Measurements from ENCODE around the gene MTCL3.
A peak's percentile ranks its signal among the peaks of the same experiment; 100 is the strongest.
"Not testable (repeated sequence)": the region's sequence is repeated elsewhere in the genome, so short reads cannot be mapped to it uniquely, and the experiment has no call there.

Gene MTCL3

DNA sequence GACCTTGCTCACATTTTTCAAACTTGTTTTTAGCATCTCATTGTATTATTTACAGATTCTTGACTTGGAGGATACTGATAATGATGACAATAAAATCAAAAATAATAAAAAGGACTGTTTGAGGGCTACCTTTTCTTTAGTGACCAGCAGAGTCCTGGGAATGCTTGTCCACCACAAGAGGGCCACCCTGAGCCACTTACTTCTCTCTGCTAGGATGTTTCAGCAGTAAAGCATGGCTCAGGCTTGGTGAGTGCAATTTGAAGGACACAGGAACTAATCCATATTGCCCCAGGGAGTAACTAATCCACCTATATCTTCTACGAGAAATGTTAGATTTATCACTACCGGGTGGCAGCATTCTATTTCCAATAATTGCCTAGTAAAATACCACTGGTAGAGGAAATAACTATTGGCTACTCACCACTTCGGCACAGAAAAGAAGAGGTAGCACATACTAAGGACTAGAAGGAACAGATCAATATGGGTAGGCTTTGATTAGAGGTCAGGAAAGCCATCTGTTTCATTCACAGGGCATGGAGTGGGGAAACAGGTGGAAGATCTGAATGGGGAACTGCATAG lies 54.2 kb downstream of the MTCL3 start:
- peak; percentile 30 for DNase-seq

DNA sequence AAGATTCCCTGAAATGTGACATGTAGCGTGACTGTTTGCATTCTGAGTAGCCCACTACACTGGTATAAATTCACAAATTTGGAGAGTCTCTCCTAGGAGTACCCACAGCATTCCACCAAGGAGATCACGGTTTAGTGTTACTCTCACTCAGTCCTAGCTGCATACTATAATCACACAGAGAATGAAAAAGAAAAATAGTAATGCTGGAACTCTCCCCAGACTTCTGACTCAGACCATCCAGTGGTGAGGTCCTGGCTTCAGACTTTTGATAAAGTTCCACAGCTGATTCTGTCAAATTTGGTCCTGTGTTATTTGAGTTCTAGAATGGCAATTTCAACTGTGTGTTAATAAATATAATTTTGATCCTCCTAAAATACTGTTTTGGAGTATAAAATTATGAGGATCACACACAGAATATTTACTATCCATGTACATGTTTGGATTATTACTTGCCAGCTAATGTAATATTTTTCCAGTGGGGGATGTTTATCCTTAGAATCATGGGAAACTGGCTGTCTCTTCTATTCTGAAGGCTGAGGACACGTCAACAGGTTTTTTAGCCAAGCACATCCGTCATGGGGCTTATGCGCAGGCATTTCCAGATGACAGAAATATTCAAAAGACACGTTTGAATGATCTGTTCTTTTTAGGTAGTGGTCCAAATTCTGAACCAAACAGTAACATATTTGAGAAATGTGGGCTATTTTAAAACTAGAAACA lies 54.8 kb downstream of the MTCL3 start:
- DNase-seq, result no peak

DNA sequence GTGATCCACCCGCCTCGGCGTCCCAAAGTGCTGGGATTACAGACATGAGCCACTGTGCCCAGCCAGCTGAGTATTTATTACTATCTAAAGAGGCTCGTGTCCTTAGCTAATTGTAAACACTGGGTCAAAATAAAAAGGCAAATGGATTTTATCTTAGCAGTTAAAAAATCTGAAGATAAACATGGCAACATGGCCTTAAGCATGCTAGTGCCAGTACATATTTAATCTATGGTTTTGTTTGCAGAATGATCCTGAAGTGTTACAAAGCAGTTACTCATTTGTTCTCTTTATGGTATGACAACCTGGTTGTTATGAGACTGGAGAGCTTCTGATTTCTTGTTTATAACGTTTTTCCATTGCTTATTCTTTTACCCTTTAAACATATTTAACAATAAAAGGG lies 56.1 kb downstream of the MTCL3 start:
- DNase-seq, result no peak

DNA sequence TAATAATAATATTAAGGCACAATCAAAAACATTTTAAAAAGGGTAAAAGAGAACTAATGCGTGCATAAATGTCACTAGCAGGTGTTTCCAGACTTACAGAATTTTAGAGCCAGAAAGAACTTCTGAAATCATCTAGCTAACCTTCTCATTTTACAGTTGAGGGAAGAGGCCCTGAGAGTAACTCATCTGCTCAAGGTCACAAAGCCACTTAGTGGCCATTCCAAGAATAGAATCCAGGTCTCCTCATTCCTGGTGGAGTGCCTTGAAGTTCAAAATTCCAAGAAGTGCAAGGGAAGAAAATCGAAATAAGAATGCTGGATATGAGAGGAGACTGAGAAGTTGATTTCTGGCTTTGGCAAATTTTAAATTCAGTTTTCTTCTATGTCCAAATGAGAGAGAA lies 56.8 kb downstream of the MTCL3 start:
- DNase-seq, result no peak

DNA sequence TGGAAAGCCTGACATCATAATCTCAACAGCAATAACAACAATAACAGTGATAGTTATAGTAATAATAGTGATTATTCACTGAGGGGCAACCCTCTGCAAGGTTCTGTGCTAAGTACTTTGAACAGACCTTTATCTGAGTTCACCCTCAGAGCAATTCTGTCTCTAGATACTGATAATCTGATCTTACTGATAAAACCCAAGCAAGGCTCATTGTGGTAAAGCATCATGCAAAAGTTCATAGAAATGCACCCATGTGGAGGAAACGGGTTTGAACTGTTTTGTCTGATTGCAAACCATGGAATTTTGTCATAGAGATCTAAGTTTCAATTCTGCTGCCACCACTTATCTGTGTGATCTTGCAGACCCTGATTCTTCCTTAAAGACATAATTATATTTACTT lies 58.7 kb downstream of the MTCL3 start:
- DNase-seq, result no peak

DNA sequence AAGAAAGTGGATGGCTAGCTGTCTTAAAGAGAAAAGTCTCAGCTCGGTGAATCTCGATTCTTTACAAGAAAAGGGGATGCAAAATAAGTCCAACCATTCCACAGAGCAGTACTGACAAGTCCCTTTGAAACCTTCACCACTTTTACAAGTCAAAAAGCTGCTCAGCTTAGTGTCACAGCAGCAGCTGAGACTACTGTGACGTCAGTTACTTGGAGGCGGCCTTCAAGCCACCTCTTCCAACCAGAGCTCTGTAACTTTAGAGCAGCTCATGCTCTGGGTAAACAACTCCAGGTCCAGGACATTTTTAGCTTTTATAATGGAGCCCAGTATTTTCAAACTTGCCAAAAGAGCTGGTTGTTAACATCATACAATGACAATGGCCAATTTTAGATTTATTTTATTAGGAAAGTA lies 59.9 kb downstream of the MTCL3 start, which contains the start of gene KIAA0408:
Gene KIAA0408 (minus strand): TSS at position 159 of the 411 bp plus-strand sequence. CDS start 5,408 bp downstream, outside the sequence.
- DNase-seq, result no peak

DNA sequence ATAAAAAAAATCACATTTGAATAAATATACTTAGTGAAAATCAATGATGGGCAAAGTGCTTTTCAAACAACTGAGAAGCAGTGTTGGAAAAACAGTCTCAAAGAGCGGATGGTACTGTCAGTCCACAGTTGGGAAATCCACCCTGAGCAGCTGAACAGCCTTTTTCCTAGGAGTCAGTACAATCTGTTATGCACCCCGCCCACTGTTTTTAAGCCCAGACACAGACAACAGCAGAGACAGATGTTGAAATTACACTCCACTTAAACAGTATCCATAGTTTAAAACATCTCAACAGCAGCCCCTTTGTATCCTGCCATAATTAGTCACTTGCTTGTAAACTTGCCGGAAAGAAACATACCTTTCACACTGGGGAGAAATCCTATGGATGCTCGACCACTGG lies 60.3 kb downstream of the MTCL3 start:
- DNase-seq, result no peak

DNA sequence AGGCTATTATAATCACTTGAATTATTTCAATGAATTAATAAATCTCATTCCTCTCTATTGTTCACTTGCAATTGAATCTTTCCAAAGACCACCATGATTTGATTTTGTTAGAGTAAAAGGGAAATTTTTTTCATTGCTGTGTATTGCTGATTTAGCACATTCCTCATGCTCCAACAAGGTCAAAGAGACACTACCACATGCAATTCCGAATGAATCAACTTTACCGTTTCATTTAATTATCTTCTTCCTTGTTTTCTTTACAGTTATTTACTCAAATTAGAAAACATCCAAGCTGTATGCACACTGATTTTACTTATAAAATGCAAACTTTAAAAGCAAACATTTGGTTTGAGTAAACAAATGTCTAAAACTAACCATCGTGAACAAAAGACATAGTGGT lies 60.9 kb downstream of the MTCL3 start:
- DNase-seq, result no peak

DNA sequence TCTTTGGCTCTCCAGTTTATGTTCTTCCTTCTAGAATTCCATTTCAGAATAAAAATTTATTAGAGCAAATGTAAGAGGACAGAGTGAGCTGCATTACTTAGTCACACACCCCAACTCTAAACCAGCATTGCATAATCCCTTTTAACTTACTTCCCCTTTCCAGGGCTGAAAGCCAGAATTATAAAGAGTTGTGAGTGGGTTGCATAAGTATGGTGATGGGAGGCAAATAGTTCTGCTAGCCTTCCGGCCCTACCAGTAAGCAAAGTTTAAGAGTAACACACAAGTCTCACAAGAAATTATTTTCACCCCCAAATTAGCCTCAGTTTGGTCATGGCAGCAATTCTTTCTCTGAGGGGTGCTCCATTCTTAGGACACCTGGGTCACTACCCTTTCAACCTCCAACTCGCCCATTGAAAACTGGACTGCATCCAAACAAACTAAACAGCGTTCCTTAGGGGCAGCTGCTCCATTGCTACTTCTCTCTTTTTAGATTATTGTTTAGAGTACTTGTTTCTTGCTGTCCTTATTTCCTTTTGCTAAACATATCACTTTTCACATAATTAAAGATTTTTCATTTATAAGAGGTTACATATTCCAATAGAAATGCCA lies 61.6 kb downstream of the MTCL3 start:
- DNase-seq, result no peak

DNA sequence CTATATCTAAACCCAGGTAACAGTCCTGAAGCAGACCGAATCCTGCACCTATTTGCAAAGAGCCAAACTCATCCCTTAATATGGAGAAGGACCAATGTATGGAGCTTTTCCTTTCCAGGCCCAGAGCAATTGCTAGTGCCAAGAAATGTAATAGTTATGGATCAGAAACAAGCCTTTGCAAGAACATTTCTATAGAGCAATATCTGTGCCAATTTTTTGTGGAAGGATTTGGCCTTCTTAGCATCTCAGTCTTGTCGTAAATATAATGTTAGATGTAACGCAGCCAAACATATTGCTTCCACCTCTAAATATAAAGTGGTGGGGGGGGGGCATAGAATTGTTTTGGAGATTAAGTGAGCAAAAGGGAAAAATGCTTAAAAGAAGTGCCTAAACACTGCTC lies 62.7 kb downstream of the MTCL3 start:
- DNase-seq, result no peak

DNA sequence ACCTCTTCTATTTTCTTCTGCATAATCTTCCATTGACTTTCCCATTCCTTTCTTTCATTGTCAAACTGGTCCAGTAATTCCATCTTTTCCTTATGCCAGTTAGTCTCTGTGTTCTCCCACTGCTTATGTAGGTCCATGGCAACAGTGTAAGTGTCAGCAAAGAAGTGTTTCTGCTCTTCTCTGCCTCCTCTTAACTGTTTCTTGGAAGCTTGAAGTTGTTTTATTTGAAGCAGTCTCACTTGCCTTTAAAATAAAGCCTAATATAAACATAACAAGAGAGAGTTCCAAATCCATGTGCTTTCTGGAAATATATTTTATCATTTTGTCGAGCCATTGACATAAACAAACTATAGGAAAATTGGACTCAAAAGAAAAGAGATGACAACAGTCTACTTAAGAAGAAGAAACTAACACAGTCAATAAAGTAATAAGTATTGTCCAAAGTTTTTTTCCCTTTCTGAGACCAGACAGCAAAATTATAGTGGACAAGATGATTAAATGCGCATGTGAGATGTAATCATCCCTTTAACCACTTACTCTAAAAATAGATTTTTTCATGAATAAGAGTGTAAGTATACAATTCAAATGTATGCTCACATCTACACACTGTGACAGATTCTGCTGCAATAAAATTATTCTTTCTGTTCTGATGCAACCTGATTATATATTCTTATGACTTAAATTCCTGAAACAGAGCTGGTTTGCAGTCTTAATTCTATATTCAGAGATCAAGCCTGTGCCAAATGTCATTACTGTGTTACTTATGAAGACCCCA lies 65.1 kb downstream of the MTCL3 start:
- DNase-seq, result no peak

DNA sequence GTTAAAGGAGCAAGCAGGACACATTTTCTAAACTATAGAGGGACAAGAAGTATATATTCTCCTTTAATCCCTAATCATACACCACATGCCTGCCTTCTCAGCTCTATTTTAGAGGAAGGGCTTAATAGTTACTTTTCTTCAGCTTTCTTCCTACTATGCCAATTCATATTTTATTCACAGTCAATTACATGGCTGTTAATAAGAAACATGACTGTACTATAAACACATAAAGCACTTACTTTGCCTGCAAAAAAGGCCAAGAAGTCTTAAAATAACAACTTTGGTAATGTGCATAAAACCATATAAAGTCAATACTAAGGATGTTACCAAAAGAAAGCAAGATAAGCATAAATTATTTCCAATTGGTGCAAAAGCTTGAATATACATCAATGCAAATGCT lies 66.3 kb downstream of the MTCL3 start:
- DNase-seq, result no peak

DNA sequence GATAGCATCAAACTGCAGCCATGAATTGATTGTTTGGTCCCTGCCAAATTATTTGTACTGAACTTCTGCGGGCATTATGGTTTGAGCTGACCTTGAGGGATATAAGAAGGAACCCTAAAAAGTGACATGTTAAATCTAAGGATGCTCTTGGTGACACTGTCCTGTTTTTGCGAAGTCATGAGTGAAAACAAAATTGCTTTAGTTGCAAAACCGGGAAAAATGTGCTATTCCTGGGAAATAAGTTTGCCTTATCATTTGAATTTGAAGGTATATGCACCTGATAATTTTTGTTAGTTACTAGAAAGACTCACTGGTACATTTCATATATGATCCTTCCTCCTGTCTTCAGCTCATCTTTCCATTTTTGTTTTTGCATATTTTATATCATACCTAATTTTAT lies 67.7 kb downstream of the MTCL3 start:
- no peak for DNase-seq

DNA sequence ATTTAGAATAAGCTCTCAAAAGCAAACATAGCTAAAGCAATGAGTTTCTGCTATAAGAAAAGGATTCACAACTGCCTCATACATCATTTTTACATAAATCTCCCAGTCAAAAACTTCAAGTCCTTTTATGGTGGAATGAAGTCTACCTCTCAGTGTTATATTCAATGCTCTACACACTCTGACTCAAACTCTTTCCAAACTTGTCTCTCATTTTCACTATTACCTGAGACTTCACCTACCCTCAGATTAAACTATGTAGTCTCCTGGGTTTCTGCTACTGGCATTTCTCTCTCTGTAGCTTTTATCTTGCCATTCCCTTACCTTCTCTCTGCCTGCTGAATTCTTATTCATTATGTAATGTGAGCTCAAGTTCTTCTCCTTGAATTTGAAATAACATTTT lies 71.4 kb downstream of the MTCL3 start:
- DNase-seq, result no peak

DNA sequence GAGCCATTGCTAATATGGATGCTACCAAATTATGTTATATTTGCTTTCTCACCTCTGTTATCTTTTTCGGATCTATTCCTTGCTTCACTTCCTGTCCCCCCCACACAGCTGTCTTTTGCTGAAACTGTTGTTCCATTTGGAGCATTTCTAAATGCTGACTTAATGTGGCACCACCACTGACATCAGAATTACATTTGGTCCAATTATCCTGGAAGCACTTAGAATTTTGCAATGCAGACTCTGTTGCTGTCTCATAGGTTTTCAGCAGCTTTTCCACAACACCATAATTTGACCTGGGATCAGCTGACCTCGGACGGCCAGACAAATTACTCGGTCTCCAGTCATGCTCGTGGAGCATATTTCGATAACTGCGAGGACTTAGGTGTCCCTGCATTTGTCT lies 72.8 kb downstream of the MTCL3 start:
- DNase-seq, result no peak

DNA sequence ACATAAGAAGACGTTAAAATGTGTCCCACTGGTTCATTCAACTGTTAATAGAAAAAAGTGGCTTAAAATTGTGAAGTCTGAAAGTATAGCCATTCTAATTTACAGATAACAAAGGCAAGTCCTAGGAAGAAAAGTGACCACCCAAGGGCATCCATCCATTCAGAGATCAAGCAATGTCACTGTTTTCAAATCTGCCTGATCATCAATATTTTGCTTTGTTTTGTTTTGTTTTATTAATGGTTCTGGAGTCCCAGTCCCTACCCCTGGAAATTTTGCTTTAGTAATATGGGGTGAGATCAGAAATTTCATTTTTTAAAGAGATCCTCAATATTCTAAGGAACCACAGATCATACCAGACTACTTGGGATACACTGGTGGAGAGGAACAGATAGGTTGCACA lies 77.3 kb downstream of the MTCL3 start:
- DNase-seq, result no peak

DNA sequence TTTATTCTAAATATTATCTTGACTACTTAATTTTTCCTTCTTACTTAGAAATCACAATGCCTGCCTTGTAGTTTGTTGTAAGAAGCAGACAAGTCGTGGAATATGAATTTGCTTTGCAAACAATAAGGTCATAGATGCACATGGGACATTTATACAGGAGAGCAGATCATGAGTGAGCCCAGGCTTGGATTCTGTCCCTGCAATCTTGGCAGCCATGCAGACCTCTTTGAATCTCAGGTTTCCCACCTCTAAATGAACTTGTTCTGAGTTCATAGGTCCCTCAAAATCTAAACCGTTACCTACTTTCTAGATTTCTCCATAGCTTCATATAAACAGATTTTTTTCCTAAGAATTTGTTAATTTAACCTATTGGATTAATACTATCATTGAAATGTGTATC lies 79.4 kb downstream of the MTCL3 start:
- DNase-seq, result no peak

DNA sequence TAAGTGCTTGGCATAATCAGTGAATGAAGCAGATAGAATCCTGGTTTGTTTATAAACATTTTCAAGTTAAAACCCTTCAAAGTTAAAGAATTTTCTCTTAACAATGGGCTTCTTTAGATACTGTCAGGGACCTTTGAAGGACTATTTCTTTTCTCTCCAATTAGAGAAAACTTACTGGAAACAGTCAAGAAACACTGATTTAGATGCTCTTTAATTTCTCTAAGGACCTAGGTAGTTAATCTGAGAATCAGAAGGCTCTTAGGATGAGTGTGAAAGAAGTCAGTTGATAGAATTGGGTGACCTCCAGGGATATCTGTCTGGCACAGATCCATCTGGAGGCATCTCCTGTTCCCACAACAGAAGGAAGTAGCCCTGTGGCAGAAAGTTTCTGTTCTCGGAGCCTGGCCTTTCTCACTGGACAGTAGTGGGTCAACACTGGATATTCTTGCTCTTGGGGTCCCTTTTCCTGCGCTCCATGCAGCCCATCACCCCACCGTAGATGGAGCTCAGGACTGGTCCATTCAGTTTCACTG lies 82.5 kb downstream of the MTCL3 start:
- no peak for DNase-seq

DNA sequence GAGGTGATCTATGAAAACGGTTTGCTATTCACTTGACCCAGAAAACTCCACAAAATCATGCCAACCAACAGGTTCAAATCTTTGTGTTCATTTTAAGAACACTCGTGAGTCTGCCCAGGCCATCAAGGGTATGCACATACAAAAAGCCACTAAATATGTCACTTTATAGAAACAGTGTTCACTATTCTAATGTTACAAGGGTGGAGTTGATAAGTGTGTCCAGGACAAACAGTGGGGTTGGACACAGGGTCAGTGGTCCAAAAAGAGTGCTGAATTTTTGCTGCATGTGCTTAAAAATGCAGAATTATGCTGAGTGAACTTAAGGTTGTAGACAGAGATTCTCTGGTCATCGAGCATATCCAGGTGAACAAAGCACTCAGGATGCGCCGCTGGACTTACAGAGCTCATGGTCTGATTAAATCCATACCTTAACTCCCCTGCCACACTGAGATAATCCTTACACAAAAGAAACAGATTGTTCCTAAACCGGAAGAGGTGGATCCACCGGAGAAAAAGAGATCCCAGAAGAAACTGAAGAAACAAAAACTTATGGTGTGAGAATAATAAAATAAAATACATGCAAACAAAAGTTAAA lies 83.4 kb downstream of the MTCL3 start:
- no peak for DNase-seq

DNA sequence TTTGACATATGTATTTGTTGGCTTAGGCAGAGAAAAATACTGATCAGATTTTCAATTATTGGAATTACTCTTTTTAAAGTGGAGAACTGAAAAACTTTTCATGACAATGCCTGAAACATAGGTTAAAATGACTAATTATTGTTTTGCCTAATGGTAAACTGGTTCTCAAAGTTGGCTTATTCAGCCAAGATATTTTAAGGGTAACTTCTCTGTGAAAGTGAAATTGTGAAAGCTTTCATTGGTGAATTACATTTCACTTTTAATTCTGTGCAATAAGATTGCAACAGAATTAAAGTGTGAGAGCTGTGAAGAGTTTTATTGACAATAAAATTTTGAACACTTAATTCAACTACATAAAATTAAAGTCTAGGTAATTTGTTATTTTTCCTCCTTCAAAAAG lies 84.5 kb downstream of the MTCL3 start:
- DNase-seq, result no peak

DNA sequence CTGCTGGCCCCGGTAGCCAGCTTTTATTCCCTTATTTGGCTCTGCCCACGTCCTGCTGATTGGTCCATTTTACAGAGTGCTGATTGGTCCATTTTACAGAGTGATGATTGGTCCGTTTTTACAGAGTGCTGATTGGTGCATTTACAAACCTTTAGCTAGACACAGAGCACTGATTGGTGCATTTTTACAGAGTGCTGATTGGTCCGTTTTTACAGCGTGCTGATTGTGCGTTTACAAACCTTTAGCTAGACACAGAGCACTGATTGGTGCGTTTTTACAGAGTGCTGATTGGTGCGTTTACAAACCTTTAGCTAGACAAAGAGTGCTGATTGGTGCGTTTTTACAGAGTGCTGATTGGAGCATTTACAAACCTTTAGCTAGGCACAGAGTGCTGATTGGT lies 90.6 kb downstream of the MTCL3 start:
- not testable (repeated sequence) for DNase-seq

DNA sequence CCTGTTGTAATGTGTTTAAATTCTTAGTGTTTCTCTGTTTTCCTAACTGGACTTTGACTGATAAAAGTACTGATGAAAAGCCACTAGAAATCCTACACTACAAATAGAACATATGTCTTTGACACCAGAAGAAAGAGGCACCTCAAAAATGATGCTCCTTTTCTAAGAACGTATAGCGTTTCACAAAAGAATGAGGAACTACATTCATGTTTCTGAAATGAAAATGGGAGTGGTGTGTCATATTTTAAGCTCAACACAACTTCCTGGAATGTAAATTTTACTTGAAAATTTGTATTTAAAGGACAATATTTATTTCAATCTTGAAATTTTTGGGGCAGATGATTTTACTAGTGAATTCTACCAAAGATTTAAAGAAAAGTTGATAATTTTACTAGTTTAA lies 95.2 kb downstream of the MTCL3 start:
- no peak for DNase-seq
